Measurements from ENCODE around the gene CFAP251.
"Not testable (repeated sequence)": the region's sequence is repeated elsewhere in the genome, so short reads cannot be mapped to it uniquely, and the experiment has no call there.

Gene CFAP251

DNA sequence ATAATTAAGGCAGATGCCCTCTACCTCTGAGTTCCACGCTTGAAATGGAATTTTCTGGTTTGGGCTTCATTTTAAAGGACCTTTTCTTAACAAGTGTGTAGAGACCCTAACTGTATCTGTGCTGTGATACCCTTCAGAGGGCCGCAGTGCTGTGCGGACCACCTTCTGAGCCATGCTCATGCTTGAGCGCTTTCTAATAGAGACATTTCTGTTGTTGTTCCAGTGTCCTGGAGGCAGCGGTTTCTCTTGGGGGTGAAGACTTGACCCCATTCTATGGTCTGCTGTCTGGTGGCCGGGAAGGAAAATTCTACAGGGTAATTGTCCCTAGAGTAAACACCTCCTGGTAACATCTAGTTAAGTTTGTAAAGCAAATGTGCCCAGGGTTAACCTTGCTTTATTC, 56.6 kb downstream of the CFAP251 start:
- Histone ChIP-seq H2AFZ (ENCODE audit: low read length, unreplicated experiment) (no peak overlapping the region), H3K27ac (ENCODE audit: low read depth, low read length) (no peak overlapping the region)

DNA sequence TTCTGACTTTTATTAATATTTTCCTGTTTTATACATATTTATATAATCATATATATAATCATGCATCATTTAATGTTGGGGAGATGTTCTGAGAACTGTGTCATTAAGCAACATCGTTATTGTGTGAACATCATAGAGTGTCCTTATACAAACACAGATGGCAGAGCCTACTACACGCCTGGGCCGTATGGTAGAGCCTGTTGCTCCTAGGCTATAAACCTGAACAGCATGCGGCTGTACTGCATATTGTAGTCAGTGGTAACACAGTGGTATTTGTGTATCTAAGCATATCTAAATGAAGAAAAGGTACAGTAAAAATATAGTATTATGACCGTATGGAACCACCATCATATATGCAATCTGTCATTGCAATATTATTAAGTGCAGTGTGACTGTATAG, 58.6 kb downstream of the CFAP251 start:
- Histone ChIP-seq H3K36me3 (ENCODE audit: insufficient read depth, low read length) (no peaks in the 10 kb centered on the region), H3K27me3 (ENCODE audit: insufficient read depth, low read length) (no peaks in the 10 kb centered on the region), H3K4me1 (ENCODE audit: control insufficient read depth, insufficient read depth, low read length, unreplicated experiment) (no peaks in the 10 kb centered on the region), H3K27ac (ENCODE audit: low read depth, low read length) (no peak overlapping the region), H3K4me3 (ENCODE audit: low read depth, low read length) (no peak overlapping the region), H3K79me2 (ENCODE audit: control insufficient read depth, insufficient read depth, low read length, unreplicated experiment) (no peaks in the 10 kb centered on the region), H2AFZ (ENCODE audit: low read length, unreplicated experiment) (no peak overlapping the region)

More for the DNA sequence above, 56.6 kb downstream of the CFAP251 start:
- Histone ChIP-seq H3K27me3 (ENCODE audit: insufficient read depth, low read length) (no peaks in the 10 kb centered on the region), H3K4me3 (ENCODE audit: low read depth, low read length) (no peak overlapping the region), H3K36me3 (ENCODE audit: insufficient read depth, low read length) (no peaks in the 10 kb centered on the region), H3K4me1 (ENCODE audit: control insufficient read depth, insufficient read depth, low read length, unreplicated experiment) (no peaks in the 10 kb centered on the region), H3K79me2 (ENCODE audit: control insufficient read depth, insufficient read depth, low read length, unreplicated experiment) (no peaks in the 10 kb centered on the region)

DNA sequence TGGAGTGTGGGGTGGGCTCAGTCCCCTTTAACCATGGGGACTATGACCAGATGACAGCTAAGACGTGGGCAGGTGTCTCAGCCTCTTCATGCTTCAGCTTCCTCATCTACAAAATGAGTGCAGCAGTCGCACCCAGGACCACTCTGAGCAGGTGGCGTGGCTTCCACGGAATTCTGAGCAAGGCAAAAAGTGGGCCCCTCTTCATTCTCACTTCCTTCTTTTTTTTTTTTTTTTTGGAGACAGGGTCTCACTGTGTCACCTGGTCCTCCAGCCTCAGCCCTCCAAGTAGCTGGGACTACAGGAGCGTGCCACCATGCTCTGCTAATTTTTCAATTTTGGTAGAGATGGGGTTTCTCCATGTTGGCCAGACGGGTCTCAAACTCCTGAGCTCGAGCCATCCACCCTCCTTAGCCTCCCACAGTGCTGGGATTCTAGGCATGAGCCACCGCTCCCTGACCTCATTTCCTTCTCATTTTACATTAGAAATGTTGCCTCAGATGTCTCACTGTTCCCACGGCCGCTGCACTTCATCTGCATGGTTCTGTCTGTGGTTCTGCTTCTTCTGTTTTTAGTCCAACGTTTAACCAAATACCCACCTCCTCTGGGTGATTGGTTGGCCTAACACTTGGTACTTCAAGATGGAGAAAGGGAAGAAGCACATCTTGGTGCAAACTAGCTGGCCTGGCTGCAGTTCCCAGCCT, 61.9 kb downstream of the CFAP251 start:
- H3K27me3 ChIP-seq (ENCODE audit: insufficient read depth, low read length): no peaks in the 10 kb centered on the region
- no peaks in the 10 kb centered on the region for H3K4me1 ChIP-seq (ENCODE audit: control insufficient read depth, insufficient read depth, low read length, unreplicated experiment)
- no peaks in the 10 kb centered on the region for H3K36me3 ChIP-seq (ENCODE audit: insufficient read depth, low read length)
- H3K4me3 ChIP-seq (ENCODE audit: low read depth, low read length): no peak overlapping the region
- no peak overlapping the region for H3K27ac ChIP-seq (ENCODE audit: low read depth, low read length)
- no peak overlapping the region for H2AFZ ChIP-seq (ENCODE audit: low read length, unreplicated experiment)
- no peaks in the 10 kb centered on the region for H3K79me2 ChIP-seq (ENCODE audit: control insufficient read depth, insufficient read depth, low read length, unreplicated experiment)

DNA sequence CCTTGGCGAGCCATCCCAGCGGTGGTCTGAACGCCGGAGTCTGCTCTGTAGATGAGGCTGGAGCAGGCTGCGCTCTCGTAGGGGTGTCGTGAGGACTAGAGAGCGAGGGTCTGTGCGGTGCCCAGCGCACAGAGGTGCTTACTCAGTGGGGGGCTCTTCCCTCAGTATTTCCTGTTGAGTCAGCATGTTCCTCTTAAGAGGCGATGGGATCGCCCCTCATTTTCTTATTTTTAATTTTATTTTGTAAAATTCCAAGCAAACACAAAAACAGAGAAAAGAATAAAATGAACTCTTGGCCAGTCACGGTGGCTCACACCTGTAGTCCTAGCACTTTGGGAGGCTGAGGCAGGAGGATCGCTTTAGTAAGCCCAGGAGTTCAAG, 62.5 kb downstream of the CFAP251 start:
- no peaks in the 10 kb centered on the region for H3K36me3 ChIP-seq (ENCODE audit: insufficient read depth, low read length)
- no peak overlapping the region for H2AFZ ChIP-seq (ENCODE audit: low read length, unreplicated experiment)
- no peaks in the 10 kb centered on the region for H3K27me3 ChIP-seq (ENCODE audit: insufficient read depth, low read length)
- no peaks in the 10 kb centered on the region for H3K4me1 ChIP-seq (ENCODE audit: control insufficient read depth, insufficient read depth, low read length, unreplicated experiment)
- H3K27ac ChIP-seq (ENCODE audit: low read depth, low read length): no peak overlapping the region
- H3K79me2 ChIP-seq (ENCODE audit: control insufficient read depth, insufficient read depth, low read length, unreplicated experiment): no peaks in the 10 kb centered on the region
- no peak overlapping the region for H3K4me3 ChIP-seq (ENCODE audit: low read depth, low read length)

DNA sequence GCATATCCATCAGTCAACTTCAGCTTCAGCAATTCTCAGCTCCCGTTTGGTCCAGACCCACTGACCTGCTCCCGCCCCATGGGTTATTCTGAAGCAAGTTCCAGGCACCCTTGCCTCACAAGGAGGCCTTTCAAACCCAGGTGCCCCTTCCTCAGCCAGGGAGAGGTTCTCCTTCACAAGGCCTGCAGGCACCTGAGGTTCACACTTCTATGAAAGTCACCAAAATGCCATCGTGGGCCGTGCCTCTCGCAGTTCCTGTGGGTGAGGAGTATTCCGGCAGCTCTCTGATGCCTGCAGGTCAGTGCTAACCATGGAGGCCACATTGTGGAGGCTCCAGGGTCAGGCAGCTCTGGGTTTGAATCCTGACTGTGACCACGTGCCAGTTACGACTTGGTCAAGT, 63.1 kb downstream of the CFAP251 start:
- Histone ChIP-seq H3K4me3 (ENCODE audit: low read depth, low read length) (no peak overlapping the region), H3K27me3 (ENCODE audit: insufficient read depth, low read length) (no peaks in the 10 kb centered on the region), H2AFZ (ENCODE audit: low read length, unreplicated experiment) (no peak overlapping the region), H3K27ac (ENCODE audit: low read depth, low read length) (no peak overlapping the region), H3K79me2 (ENCODE audit: control insufficient read depth, insufficient read depth, low read length, unreplicated experiment) (no peaks in the 10 kb centered on the region), H3K4me1 (ENCODE audit: control insufficient read depth, insufficient read depth, low read length, unreplicated experiment) (no peaks in the 10 kb centered on the region), H3K36me3 (ENCODE audit: insufficient read depth, low read length) (no peaks in the 10 kb centered on the region)

DNA sequence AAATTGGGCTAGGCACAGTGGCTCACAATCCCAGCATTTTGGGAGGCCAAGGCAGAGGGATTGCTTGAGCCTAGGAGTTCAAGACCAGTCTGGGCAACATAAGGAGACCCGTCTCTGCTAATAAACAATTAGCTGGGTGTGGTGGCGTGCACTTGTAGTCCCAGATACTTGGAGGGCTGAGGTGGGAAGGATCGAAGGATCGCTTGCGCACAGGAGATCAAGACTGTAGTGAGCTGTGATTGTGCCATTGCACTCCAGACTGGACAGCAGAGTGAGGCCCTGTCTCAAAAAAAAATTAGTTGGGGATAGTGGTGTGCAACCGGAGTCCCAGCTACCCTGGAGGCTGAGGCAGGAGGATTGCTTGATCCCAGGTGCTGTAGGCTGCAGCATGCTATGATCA, 64.6 kb downstream of the CFAP251 start:
- Histone ChIP-seq H3K4me3 (ENCODE audit: low read depth, low read length) (no peak overlapping the region), H3K4me1 (ENCODE audit: control insufficient read depth, insufficient read depth, low read length, unreplicated experiment) (no peaks in the 10 kb centered on the region), H2AFZ (ENCODE audit: low read length, unreplicated experiment) (no peak overlapping the region), H3K27ac (ENCODE audit: low read depth, low read length) (no peak overlapping the region), H3K36me3 (ENCODE audit: insufficient read depth, low read length) (no peaks in the 10 kb centered on the region), H3K79me2 (ENCODE audit: control insufficient read depth, insufficient read depth, low read length, unreplicated experiment) (no peaks in the 10 kb centered on the region), H3K27me3 (ENCODE audit: insufficient read depth, low read length) (no peaks in the 10 kb centered on the region)

DNA sequence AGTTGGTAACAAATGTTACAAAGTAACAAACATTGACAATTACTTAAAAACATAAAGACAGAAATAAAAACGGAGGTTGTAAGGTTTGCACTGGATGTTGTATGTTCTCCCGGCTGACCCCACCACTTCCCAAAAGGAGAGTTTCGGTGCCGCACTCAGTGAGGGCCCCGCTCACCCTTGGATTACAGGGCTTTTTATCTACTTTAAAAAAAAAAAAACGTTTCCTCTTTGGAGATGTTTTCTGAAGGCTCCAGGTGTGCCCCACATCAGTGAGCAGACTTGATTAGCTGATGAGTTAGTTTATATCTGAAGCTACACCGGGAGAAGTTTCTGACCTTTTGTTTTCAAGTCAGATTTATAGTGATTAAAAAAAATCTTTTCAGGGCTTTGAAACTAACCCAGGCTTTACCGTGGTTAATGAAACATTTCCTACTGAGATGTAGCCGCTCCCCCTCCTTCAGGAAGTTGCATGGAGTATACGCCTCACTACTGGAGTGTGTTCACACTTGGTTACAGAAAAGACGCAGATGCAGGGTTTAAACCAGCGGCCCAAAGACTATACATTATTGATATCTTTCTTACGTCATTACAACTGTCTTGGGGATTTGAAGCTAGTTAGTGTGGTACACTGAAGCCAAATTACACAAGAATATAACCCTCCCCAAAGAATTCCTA, 65.3 kb downstream of the CFAP251 start:
- H2AFZ ChIP-seq (ENCODE audit: low read length, unreplicated experiment): no peak overlapping the region
- no peak overlapping the region for H3K27ac ChIP-seq (ENCODE audit: low read depth, low read length)
- no peaks in the 10 kb centered on the region for H3K4me1 ChIP-seq (ENCODE audit: control insufficient read depth, insufficient read depth, low read length, unreplicated experiment)
- H3K36me3 ChIP-seq (ENCODE audit: insufficient read depth, low read length): no peaks in the 10 kb centered on the region
- no peaks in the 10 kb centered on the region for H3K79me2 ChIP-seq (ENCODE audit: control insufficient read depth, insufficient read depth, low read length, unreplicated experiment)
- no peaks in the 10 kb centered on the region for H3K27me3 ChIP-seq (ENCODE audit: insufficient read depth, low read length)
- no peak overlapping the region for H3K4me3 ChIP-seq (ENCODE audit: low read depth, low read length)

DNA sequence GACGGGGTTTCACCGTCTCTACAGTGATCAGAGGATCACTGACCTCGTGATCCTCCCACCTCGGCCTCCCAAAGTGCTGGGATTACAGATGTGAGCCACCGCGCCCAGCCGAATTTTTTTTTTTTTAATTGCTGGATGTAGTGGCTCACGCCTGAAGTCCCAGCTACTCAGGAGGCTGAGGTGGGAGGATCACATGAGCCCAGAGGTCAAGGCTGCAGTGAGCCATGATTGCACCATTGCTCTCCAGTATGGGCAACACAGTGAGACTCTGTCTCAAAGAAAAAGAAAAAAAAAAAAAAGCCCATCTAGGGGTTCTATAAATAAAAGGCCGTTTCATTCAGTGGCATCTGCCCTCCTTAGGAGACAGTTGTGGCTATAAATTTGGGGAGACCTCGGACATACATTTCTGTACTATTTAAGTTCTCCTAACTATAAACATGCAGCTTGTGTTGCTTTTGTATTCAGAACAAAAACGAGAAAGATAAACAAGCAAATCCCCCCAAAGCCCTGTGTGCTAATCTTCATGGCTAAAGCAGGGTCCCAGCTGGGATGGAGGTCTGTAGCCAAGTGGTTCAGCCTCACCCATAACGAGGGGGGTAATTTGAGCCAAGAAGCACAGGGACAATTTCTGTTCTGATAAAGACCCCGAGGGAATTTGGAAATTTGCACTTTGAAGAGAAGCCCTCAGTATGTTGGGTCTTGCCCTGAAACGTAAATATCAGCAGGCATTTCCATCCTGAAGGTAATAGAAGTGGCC, 68.3 kb downstream of the CFAP251 start:
- H2AFZ ChIP-seq (ENCODE audit: low read length, unreplicated experiment): no peak overlapping the region
- no peaks in the 10 kb centered on the region for H3K36me3 ChIP-seq (ENCODE audit: insufficient read depth, low read length)
- H3K27me3 ChIP-seq (ENCODE audit: insufficient read depth, low read length): no peaks in the 10 kb centered on the region
- H3K4me3 ChIP-seq (ENCODE audit: low read depth, low read length): no peak overlapping the region
- H3K79me2 ChIP-seq (ENCODE audit: control insufficient read depth, insufficient read depth, low read length, unreplicated experiment): no peaks in the 10 kb centered on the region
- H3K27ac ChIP-seq (ENCODE audit: low read depth, low read length): no peak overlapping the region
- peaks cover 8% of the 10 kb centered on the region for H3K4me1 ChIP-seq (ENCODE audit: control insufficient read depth, insufficient read depth, low read length, unreplicated experiment)

DNA sequence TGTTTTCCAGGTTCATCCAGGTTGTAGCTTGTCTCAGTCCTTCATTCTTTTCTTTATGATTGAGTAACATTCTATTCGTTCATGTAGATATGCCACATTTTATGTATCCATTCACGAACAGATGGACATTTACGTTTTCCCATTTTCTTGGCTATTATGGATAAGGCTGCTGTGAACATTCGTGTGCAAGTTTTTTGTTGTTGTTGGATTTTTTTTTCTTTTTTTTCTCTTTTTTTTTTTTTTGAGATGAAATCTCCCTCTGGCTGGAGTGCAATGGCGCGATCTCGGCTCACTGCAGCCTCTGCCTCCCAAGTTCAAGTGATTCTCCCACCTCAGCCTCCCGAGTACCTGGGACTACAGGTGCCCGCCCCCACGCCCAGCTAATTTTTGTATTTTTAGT, 70.1 kb downstream of the CFAP251 start:
- not testable (repeated sequence) for H3K27me3 ChIP-seq (ENCODE audit: insufficient read depth, low read length); H3K36me3 ChIP-seq (ENCODE audit: insufficient read depth, low read length); H3K27ac ChIP-seq (ENCODE audit: low read depth, low read length); H3K4me3 ChIP-seq (ENCODE audit: low read depth, low read length); H3K79me2 ChIP-seq (ENCODE audit: control insufficient read depth, insufficient read depth, low read length, unreplicated experiment); H2AFZ ChIP-seq (ENCODE audit: low read length, unreplicated experiment)
- H3K4me1 ChIP-seq (ENCODE audit: control insufficient read depth, insufficient read depth, low read length, unreplicated experiment): peaks cover 12% of the 10 kb centered on the region

DNA sequence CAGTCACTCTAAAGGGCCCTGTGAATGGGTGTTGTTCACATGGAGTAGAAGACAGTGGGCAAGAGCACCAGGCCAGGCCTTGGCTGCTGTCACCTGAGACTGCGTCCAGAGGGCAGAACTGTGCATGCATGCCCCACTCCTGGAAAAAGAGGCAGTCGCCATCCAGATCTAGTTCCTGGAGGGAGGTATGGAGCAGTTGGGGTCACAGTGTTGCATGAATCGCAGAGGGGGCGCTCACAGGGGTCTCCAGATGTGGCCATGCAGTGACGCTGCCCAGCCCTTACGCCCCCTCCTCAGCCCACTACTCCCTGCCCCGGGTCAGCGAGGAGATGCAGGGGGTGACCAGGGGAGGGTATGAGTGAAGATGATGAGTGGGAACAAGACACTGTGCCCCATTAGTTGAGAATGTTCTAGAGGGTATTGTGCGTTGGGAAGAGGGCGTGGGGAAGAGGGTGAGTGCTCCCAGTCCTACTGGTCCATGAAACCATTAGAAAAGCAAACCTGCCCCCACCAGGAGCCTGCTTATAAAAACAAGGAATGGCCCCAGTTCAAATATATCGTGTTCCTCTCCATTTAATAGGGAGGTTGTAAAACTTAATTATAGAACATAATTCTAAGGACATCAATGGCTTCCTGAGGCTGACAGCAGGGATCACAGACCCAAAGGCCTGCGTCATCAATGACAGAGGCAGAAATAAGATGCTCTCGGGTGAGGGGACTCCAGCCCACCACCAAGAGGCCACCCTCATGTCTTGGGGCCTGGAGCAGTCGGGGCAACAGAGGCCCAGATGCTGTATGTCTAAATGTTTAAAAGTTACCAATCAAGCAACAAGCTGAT, 71.1 kb downstream of the CFAP251 start:
- Histone ChIP-seq H2AFZ (ENCODE audit: low read length, unreplicated experiment) (no peak overlapping the region), H3K79me2 (ENCODE audit: control insufficient read depth, insufficient read depth, low read length, unreplicated experiment) (no peaks in the 10 kb centered on the region), H3K4me3 (ENCODE audit: low read depth, low read length) (no peak overlapping the region), H3K27ac (ENCODE audit: low read depth, low read length) (no peak overlapping the region), H3K27me3 (ENCODE audit: insufficient read depth, low read length) (no peaks in the 10 kb centered on the region), H3K36me3 (ENCODE audit: insufficient read depth, low read length) (no peaks in the 10 kb centered on the region), H3K4me1 (ENCODE audit: control insufficient read depth, insufficient read depth, low read length, unreplicated experiment) (peaks cover 12% of the 10 kb centered on the region)

Measured in ACC112 (cell line).